MV-4-11 (cell line): ENCODE data around the gene CCNYL1.
"Not testable (repeated sequence)": the region's sequence is repeated elsewhere in the genome, so short reads cannot be mapped to it uniquely, and the experiment has no call there.

ENCODE experiments used
- DNase-seq: peaks from one replicate; lab custom pipeline; 2025; lab: John Stamatoyannopoulos, UW

The CCNYL1 gene

DNA sequence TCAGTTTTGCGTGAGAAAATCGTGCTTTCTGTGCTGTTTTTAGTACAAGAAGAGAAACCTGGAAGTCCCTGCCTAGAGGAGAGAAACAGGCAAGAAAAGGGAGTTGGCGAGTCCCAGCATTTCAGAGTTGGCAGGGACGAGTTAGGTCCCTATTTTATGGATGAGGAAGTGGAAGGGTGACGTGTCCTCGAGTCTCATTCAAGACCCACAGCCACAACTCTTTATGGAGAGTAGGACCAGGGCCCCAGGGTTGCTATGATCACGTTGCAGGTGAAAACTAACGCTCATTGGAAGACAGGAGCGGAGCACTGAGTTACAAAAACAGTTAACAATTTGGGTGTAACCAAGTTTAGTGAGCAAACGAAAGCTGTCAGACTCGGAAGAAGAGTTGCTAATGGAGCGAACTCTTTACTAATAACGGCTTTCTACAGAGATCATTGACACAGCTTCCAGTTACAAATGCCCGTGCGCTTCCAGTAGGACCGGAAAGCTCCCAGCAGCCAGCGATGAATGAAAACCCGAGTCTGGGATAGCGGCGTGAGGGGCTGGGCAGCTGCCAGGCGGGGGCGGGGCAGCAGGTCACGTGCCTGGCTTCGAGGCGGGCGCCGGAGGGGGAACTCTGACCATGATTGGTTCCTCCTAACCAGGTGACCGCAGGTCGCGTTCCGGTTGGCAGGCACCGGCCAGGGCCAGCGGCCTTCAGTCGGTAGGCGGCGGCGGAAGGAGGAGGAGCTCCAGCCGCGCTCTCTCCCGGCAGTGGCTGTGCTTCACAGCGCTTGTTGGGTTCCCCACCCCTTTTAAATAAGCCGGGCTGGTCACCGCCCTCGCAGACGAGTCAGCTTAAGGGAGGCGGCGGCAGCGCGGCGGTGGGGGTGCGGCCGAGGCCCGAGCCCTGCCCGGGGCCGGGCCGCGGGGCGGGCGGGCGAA is at the start of gene CCNYL1:
CCNYL1 (plus strand) TSS at position 827 of the 927 bp plus-strand sequence. CDS start 257 bp downstream, outside the sequence.
- peak; percentile 99 for DNase-seq

DNA sequence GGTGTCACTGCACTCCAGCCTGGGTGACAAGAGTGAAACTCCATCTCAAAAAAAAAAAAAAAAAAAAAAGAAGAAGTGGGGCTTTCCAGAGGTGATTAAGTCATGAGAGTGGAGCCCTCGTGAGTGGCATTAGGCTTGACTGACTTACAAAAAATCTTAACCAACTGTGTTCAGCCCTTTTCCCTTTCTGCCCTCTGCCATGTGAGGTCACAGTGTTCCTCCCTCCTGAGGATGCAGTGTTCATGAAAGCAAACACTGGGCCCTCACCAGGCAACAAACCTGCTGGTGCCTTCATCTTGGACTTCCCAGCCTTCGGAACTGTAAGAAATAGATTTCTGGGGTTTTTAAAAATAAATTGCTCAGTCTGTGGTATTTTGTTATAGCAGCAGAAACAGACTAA is 49.2 kb upstream of the CCNYL1 start:
- DNase-seq = peak; percentile 92

DNA sequence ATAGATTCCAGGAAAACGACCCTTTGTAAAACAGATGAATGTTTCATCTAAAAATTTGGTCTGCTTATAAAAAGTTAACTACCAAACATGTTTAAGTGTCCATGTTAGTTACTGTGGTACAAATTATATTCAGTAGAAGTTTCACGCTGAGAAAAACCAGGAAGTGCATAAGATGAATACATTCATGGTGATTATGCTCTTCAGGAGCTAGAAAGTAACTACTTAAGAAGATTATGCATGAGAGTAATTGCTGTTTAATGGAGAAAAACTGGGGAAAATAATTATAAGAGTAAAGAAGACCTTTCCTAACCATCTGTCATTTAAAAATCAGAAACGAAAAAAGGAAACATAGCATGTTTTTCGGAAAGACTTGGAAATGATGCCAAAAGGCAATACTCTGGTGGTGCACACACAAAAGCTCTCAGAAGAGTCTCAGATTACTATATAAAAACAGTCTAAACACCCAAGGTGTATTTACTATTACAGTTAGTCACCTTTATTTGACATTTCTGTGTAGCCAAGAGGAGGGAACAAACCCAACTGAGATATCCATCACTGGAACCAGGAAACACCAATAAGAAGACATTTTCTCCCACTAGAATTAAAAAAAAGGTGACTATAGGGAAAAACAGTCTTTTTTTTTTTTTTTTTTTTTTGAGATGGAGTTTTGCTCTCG is 47.4 kb upstream of the CCNYL1 start:
- DNase-seq = no peak

DNA sequence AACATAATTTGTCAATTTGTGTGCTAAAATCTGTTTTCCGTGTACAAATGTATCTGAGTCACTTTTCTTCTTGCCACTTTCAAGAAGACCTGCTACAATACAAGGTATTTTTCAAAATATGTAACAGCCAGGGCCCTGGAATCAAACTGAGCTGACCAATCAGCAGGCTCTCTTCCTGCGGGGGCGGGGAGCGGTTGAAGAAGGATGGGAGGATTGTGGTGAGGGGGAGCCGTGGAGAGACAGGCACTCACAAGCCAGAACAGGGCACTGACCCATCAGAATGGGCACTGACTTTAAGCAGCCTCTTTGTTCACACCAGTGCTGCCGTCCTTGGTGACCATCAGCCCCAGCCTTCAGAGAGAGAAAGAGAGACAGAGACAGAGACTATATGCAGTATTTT is 40.6 kb upstream of the CCNYL1 start:
- no peak for DNase-seq

DNA sequence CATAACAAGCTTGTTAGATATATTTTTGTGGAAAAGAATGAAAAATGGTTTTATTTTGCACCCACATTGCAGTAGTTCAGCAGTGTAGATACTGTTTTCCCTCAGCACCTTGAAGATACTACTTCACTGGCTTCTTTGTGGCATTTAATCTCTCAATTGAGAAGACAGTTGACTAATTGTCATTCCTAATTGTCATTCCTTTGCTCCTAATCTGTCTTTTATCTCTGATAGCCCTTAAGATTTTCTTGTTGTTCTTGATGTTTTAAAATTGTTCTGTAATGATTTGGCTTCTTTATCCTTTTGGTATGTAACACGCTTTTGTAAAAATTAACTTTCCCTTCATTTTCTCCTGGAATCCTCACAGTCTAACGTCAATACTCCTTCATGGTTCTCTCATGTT is 38.0 kb upstream of the CCNYL1 start:
- no peak for DNase-seq

DNA sequence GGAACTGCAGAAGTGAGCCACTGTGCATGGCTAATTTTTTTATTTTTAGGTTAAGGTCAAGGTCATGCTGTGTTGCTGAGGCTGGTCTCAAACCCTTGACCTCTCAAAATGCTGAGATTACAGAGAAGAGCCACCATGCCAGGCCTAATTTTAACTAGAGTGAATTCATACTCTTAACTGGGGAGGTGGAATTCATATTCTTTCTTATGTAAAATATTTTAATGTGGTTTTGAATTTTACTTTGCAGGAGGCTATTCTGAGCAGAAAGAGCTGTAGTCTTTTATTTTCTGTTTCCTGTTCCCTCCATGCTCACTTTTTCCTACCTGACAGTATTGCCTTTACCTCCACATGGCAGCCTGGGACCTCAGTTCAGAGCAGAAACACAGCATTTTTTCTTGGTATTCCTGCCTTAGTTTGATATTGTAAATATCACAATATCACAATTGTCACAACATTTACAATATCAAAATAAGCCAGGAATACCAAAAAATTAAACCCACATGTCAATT is 37.1 kb upstream of the CCNYL1 start:
- no peak for DNase-seq

DNA sequence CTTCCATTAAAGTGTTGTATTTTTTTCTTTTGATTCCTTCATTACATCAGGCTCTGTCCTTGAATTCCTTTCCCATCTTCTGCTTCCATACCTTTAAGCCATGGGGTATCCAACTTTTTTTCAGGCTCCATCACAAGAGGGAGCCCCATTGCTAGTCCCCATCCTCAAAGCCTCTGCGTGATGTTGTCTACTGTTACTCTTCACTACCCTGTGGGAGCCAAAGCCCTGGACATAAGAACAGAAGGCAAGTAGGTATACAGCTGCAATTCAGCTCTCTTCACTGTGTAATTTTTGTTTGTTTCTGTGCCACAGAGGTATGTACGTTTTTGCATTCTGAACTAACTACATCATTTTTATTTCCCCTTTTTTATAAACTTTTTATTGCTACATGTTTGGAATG is 36.6 kb upstream of the CCNYL1 start:
- no peak for DNase-seq

DNA sequence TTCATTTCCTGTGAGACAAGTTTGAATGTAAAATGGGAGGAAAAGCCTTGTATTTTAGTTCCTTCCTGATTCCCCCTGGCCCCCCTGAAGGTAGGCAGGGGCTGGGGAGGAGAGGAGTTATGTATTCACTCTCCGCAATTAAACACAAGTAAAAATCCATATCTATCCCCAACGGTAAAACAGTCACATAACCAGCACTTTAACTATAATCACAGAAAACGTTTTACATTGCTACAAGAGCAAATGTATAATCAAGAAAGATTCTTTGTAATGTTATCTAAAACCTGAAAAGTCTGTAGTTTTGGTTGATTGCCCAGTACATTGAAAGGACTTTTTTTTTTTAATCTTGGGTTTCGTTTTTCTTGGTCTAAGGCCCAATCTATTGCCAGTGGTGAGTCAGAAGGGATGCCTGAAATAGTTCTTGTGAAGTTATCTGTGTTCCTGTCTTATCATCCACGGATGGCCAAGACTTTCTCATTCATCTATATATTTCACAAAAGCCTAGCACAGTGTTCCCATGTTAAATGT is 34.5 kb upstream of the CCNYL1 start:
- DNase-seq = peak; percentile 36

DNA sequence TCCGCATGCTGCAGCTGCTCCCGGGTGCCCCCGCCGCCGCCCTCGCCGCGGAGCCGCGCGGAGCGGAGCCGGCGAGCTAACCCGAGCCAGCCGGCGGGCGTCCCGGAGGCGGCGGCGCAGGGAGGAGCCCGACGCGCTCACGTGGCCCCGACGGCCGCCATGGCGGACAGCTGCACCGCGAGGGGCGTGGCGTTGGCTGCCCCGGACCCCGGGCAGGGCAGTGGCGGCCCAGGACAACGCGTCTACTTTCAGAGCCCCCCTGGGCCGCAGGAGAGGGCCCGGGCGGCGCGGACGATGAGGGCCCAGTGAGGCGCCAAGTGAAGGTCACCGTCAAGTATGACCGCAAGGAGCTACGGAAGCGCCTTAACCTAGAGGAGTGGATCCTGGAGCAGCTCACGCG is 30.0 kb upstream of the CCNYL1 start:
- no peak for DNase-seq

DNA sequence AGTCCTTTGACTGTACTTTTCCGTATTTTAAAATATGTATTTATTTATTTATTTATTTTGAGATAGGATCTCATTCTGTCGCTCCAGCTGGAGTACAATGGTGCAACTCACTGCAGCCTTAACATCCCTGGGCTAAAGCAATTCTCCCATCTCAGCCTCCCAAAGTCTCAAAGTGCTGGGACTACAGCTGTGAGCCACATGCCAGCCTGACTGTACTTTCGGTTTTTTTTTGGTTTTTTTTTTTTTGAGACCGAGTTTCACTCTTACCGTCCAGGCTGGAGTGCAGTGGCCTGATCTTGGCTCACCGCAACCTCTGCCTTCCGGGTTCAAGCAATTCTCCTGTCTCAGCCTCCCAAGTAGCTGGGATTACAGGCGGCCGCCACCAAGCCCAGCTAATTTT is 28.9 kb upstream of the CCNYL1 start:
- peak; percentile 30 for DNase-seq

DNA sequence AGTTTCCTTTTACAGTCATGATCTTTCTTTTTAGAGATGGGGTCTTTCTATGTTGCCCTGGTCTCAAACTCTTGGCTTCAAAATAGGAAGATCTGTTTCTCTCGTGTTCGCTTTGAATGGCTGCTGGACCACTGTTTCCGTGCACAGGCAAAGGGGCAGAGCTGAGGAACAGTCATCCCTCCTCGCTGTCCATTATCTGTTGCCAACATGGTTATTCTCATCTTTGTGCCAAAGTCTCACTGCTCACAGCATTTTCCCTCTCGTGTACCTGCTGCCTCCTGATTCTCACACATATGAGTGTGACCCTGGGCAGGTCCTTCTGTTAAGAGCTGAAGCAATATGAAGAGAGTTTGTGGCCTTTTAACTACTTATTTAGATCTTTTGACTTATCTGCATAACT is 28.0 kb upstream of the CCNYL1 start:
- no peak for DNase-seq

DNA sequence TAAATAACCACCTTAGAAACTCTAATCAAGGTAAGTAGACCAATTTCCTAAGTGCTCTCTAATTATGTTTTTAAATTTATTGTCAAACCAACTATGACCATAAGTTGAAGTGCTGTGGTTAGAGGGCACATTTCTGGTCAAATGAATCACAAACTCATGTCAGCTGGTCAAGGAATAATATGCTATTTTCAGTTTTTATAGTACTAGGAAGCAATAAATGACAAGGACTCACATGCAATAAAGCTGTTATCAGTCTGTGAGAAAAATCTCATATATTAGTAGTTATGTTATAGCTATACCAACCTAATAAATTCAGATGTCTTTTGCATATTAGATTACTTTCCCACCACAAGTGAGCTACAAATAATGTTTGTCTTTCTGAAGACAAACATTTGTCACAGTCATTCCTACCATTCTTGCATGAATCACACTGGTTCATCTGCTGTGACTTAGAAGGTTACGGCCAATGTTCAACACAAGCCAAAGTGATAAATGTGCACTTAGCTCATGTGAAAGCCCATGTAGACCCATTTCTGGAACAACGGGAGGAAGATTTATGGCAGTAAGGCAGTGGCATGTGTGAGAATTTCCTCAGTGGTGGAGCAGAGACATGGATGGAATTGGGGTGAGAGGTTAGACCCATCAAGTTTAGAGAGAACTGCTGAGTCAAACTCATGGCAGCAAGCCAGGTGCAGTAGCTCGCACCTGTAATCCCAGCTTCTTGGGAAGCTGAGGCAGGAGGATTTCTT is 27.4 kb upstream of the CCNYL1 start:
- DNase-seq = peak; percentile 60

DNA sequence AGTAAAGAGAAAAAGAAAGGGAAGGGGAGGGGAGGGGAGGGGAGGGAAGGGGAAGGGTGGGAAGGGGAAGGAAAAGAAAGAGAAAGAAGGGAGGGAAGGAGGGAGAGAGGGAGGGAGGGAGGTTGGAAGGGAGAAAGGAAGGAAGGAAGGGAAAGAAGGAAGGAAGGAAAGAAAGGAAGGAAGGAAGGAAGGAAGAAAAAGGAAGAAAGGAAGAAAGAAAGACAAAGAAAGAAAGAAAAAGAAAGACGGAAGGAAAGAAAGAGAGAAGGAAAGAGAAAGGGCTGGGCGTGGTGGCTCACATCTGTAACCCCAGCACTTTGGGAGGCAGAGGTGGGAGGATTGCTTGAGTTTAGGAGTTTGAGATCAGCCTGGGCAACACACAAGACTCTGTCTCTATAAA is 24.6 kb upstream of the CCNYL1 start:
- DNase-seq = no peak

DNA sequence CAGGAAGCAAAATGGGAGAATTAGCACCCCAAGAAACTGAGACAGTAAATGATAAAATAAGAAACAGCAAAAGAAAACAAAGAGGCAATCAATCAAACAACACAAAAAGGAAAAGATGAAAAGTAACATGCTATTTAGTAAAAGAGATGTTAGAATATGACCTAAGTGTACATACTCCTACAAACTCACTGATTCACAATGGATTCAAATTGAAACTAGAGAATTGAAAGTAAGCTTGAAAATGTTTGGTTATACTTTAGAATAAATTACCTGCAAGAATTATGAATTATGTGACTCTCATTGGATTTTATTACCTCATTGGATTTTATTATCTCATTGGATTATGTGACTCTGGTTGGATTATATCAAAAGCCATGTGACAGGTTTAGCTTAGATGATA is 22.8 kb upstream of the CCNYL1 start:
- no peak for DNase-seq

DNA sequence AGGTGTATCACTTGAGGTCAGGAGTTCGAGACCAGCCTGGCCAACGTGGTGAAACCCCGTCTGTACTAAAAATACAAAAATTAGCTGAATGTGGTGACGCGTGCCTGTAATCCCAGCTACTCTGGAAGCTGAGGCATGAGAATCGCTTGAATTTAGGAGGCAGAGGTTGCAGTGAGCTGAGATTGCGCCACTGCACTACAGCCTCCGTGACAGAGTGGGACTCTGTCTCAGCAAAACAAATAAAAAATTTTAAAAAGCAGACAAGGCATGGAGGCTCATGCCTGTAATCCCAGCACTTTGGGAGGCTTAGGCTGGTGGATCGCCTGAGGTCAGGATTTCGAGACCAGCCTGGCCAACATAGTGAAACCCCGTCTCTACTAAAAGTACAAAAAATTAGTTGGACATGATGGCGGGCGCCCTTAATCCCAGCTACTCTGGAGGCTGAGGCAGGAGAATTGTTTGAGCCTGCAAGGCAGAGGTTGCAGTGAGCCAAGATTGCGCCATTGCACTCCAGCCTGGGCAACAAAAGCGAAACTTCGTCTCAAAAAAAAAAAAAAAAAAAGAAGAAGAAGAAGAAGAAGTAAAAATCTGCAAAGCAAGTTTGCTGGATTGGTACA is 20.5 kb upstream of the CCNYL1 start:
- peak; percentile 71 for DNase-seq

DNA sequence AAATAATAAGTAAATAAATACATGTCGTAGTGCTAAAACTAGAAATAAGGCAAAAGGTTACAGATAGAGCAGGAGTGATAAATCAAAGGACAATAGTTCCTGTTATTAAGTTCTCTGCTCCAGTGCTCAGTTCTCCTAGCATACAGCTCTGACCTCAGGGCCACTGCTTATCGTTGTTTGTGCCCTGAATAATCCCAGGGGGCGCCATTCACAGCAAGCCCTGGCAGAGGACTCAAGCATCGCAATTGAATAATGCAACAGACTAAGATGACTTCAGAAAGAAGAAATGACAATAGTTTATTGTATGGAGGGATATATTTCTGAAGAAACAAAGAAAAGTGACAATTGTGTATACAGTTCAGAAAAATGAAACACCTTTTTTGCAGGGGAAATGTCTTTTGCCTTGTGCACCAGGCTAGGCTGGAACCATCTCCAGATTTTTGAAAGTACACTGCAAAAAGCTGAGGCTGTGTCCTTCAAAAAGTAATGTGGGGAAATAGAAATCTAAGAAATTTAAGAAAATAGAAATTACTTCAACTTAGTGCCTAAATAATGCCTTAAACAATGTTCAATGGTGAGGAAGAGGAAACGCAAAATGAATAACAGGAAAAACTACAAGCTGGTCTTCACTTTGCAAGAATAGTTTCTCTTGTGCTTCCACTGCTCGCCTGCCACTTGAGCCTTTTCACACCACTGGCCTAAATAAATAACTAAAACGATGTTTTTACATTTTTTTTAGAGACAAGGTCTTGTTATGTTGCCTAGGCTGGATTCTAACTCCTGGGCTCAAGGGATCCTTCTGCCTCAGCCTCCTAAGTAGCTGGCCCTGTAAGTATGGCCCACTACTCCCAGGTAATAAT is 19.0 kb upstream of the CCNYL1 start:
- DNase-seq = peak; percentile 61

DNA sequence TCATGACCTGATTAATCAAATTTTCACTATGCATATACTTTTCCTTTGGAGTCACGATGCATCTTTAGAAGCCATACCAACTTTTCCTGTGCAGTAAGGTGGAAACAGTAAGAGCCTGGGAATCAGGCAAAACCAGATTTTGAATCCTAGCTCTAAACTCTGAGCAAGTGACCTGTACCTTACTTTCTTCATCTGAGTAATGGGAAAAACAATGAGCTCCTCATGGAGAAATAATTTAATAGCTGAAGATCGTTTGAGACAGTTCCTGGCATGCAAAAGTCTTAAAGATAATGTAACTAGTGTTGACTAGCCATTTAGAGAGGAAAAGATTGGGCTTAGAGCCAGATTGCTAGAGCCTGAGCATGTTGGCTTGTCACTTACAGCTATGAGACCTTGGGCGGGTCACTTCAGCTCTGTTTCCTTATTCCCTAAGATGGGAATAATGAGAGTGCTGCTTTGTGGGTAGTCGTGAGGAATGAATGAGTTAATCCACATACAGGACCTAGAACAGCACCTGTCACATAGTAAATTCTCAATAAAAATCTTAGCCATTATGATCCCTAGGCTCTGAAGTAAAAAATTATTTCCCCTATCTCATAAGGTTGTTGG is 17.7 kb upstream of the CCNYL1 start:
- no peak for DNase-seq

DNA sequence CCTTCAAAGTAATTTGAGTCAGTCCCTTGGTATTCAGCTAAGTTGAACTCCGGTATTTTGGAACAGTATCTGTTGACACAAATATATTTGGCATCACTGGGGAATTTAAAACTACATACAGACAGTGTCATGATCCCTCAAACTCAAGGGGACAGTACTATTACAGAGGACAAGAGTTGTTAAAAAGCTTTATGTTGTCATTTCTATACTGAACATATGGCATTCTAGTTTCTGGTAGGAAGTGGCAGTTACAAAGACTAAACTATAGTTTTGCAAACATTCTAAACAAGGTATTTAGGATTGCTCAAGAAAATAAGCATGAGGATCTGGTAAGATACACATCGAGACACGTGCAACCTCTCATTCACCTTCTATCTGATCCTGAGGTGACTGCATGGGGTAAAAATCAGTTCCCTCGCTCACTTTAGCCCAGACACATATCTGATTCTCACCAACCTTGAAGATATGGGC is 16.6 kb upstream of the CCNYL1 start:
- DNase-seq = peak; percentile 43

DNA sequence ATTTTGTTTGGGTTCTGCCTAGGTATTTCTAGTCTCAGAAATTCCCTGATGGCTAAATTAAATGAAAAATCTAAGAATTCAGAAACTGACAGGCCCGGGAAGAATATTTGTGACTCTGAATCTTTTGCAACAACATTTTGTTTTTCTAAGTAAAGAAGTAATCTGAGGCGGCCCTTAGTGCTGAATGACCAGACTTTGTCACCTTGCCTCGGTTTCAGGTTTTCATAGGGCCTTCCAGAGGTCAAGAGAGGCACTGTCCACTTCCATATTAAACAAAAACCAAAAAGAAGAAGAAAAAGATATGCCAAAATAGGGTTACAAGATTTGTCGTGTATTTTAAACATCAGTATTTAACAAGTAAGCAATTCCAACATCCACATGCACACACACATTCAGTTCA is 16.1 kb upstream of the CCNYL1 start:
- no peak for DNase-seq

DNA sequence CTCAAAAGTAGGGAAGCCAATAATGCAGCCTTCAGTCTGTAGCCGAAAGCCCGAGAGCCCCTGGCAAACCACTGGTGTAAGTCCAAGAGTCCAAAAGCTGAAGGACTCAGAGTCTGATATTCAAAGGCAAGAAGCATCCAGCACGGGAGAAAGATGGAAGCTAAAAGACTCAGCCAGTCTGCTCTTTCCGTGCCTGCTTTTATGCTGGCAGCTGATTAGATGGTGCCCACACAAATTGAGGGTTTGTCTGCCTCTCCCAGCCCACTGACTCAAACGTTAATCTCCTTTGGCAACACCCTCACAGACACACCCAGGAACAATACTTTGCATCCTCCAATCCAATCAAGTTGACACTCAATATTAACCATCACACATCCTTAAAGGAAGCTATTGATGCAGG is 14.5 kb upstream of the CCNYL1 start:
- not testable (repeated sequence) for DNase-seq
